GM19455 (cell line): Measurements from ENCODE around the gene LCA5L.
"Not testable (repeated sequence)": the region's sequence is repeated elsewhere in the genome, so short reads cannot be mapped to it uniquely, and the experiment has no call there.

Source experiments
- ATAC-seq: cut with Tn5 transposase; IDR thresholded peaks from one replicate; pipeline ENCODE4 v1.9.1; 2021; ENCODE audit not compliant: unreplicated experiment

Gene LCA5L

GRCh38 chr21:39452207-39452969 lies 6.8 kb upstream of the LCA5L start:
- no peak for ATAC-seq

GRCh38 chr21:39451332-39452206 lies 6.0 kb upstream of the LCA5L start, which contains the start of gene SH3BGR:
SH3BGR (plus strand) TSS chr21:39451970; CDS start chr21:39452097, 127 bp downstream.
- no peak for ATAC-seq

DNA sequence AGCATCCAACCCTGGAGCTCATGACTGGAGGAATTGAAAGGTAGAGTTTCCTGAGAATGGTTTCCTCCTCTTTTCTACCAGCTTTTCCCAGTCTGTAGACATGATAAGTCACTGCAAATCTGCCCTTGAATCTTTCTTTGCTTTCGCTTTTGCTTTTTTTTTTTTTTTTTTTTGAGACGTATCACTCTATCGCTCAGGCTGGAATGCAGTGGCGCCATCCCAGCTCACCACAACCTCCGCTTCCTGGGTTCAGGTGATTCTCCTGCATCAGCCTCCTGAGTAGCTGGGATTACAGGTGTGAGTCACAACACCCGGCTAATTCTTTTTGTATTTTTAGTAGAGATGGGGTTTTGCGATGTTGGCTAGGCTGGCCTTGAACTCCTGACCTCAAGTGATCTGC lies 1.7 kb upstream of the LCA5L start:
- no peak for ATAC-seq

GRCh38 chr21:39444421-39445180 lies 977 bp downstream of the LCA5L start:
- no peak for ATAC-seq

DNA sequence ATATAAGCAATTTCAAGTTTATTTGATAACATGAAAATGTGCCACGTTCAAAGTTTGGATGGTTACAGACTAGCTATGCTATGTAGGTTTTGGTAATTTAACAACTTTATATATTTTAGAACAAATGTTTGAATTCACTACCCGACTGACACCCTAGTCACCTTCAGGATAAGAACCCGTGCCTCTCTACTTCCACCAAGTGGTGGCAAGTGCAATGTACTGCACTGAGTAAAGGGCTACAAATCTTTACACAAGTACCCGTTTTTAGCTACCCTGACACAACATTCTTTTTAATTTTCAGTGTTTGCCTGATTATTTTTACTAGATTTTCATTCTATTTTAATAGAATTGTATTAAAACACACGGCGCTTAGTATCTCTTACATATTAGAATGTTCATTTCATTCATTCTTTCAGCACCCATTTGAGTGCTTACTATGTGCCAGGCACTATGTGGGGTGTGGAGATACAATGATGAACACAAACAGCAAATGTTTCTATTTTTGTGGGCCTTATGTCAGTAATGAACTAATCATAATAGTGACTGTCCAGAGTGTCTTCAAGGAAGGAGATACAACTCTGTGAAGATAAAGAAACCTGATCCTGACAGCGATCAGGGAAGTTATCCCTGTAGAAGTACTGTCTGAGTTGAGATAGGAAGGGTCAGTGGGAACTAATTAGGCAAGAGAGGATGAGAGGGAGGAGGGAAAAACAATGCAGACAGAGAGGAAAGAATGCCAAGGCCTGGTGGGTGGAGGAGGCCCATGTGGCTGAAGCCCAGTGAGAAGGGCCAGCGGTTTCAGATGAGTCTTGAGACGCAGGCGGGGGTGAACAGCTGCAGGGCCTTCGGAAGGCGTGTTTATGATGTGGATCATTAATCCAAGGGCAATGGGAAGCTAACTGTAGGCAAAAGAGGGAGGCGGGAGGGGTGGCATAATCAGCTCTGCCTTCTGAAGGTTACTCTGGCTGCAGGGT lies 3.8 kb downstream of the LCA5L start:
- peak; percentile 36 for ATAC-seq

GRCh38 chr21:39439232-39439631 lies 6.3 kb downstream of the LCA5L start:
- no peak for ATAC-seq

- ATAC-seq = no peak
Measured at GRCh38 chr21:39434950-39435349, 10.6 kb downstream of the LCA5L start.

GRCh38 chr21:39430954-39431353 lies 14.6 kb downstream of the LCA5L start:
- no peak for ATAC-seq

- no peak for ATAC-seq
Measured at GRCh38 chr21:39430457-39430856, 15.1 kb downstream of the LCA5L start.

GRCh38 chr21:39430016-39430415 lies 15.6 kb downstream of the LCA5L start:
- ATAC-seq = no peak

- ATAC-seq = no peak
Measured at GRCh38 chr21:39429445-39429844, 16.1 kb downstream of the LCA5L start.

- no peak for ATAC-seq
Measured at GRCh38 chr21:39422527-39423241, 22.9 kb downstream of the LCA5L start.

DNA sequence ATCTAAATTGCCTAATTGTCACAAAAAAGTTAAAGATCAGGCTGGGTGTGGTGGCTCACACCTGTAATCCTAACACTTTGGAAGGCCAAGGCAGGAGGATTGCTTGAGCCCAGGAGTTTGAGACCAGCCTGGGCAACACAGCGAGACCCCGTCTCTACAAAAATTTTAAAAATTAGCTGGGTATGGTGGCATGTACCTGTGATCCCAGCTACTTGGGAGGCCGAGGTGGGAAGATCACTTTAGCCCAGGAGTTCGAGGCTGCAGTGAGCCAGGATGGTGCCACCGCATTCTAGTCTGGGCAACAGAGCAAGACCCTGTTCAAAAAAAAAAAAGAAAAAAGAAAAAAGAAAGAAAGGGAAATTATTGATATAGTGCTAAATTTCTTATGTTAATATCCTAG lies 26.4 kb downstream of the LCA5L start:
- ATAC-seq = not testable (repeated sequence)

- ATAC-seq = no peak
Measured at GRCh38 chr21:39406065-39406464, 39.5 kb downstream of the LCA5L start.

- ATAC-seq = no peak
Measured at GRCh38 chr21:39400173-39400572, 45.4 kb downstream of the LCA5L start.

GRCh38 chr21:39397646-39398385 lies 47.8 kb downstream of the LCA5L start:
- no peak for ATAC-seq

- no peak for ATAC-seq
Measured at GRCh38 chr21:39392981-39393380, 52.6 kb downstream of the LCA5L start.

GRCh38 chr21:39390212-39390765 lies 55.3 kb downstream of the LCA5L start:
- ATAC-seq = no peak

DNA sequence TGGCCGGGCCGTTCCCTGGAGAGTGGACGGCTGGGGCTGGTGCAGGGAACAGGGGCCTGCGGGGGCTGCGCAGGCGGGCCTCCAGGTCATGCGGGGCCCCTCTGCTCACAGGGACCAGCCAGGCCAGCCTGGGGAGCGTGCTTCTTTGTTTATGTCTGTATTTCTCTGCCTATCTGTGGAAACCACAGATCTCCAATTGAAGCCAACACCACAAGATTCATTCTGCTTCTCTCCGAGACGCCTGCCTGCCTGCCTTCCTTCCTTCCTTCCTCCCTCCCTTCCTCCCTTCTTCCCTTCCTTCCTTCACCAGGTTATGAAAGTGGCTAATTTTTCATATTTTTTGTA lies 56.8 kb downstream of the LCA5L start:
- peak; percentile 16 for ATAC-seq
